OCI-M2 (cell line): ENCODE results near the gene RGS6.

ENCODE experiments used
- DNase-seq: peaks from one replicate; lab custom pipeline; 2025; ENCODE audit not compliant: unreplicated experiment; lab: John Stamatoyannopoulos, UW

RGS6 gene

DNA sequence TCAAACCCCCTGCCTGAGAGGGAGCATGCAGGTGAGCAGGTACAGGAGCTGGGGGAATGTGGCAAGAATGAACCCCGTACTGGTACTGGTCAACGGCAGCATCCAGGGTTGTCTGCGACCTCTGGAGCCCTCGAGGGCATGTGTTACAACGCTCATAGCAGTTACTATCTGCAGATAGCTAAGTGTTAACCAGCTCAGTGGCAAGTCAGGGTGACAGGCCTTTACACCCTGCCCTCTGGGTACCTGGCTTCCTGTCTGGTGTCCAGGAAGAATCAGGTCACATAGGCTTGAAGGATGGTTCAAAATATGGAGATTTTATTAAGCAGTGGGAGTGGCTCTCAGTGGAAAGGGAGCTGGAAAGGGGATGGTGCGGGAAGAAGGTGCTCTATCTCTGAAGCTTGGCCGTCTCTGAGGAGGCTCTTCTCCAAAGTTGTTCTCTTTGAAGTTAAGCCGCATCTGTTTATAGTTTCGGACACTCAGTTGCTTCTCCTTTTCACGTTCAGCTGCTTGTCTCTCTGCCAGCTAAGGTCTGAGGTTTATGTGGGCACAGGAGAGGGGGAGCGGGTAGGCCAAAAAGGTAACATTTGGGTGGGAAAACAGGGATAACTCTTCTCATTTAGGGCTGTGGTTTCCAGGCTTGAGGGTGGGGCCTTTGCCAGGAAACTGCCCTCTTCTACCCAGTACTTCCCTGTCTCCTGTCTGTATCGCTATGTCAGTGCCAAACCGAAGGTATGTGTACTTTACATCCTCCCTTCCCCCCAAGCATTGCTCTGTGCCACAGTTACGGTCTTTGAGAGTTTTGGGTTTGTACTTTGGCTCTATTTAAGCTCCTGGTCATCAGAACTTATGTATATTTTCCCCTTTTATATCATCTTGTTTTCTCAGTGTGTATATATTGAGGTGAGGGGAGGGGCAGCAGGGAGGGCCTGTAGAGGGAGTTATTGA lies 305.8 kb downstream of the RGS6 start:
- no peak for DNase-seq

DNA sequence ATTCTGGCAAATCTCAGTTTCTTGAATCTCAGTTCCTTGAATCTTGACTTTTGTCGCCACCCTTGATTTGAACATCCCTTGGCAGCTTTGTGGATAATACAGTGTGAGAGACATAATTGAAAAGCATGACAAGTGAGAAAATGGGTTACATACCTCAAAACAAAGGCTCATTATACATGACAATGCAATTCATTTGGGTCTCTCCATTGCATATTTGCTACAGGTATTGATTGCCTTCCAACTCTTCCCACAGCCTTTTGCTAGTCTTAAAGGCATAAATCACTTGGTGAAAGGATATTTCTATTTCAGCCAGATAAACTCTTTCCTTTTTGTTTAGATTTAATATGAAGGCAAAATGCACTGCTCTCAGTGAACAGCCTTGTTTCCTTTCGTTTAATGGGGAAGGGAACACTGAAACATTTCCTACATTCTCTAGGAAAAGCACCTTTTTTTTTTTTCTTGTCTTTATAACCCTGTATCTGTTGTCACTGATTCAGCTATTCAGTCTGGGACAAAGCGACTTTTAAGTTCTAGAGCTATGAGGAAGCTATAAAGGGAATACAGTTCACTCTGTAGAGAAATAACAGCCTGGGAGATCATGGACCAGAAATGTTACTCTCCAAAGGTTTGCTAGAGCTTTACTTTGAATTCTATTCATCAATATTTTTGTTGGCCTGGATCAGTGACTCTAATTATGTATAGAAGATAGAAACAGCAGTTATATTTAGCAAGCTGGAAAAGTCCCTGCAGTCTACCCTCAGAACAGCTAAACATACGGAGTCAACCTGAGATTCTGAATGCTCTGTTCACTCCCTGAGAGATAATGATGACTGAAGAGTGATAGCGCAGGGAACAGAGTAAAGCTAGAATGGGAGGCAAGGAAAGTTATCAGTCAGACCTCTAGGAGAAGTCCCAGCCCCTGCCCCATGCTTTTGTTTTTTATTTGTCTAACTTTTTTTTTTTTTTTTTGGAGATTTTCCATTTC lies 311.4 kb downstream of the RGS6 start:
- DNase-seq = no peak

DNA sequence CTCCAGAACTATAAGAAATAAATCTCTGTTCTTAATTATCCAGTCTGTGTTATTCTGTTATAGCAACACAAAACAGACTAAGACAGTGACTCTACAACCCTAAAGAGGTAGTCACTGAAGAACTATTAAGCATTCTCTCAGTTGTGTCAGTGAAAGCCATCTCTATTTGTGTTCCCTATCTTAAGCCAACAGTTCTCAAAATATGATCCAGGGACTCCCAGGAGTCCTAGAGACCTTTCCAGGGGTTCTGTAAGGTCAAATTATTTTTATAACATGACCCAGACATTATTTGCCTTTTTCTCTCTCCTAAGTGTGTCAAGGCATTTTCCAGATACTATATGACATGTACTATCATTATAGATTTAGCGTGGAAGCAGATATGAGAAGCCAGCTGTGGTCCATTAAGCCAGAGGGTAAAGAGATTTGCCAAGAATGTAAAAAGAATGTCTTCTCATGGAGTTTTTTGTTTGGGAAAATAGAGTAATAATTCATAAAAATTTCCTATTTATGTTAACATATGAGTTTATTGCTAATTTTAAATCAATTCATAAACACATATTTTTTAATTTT lies 315.8 kb downstream of the RGS6 start:
- DNase-seq = no peak

DNA sequence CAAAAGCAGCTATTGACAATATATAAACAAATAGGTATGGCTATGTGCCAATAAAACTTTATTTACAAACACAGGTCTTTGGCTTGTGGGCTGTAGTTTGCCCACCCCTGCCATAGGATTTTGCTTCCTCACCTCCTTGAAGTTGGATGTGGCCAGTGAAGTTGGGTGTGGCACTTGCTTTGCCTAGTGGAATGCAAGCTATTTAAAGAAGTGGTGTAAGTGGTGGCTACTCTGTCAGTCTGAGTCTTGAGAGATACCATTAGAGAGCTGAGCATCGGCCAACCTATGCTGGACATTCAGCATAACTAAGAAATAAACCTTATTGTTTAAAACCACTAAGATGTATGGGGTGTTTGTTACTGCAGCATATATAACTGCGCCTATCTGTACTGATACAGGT lies 321.3 kb downstream of the RGS6 start:
- DNase-seq = no peak

DNA sequence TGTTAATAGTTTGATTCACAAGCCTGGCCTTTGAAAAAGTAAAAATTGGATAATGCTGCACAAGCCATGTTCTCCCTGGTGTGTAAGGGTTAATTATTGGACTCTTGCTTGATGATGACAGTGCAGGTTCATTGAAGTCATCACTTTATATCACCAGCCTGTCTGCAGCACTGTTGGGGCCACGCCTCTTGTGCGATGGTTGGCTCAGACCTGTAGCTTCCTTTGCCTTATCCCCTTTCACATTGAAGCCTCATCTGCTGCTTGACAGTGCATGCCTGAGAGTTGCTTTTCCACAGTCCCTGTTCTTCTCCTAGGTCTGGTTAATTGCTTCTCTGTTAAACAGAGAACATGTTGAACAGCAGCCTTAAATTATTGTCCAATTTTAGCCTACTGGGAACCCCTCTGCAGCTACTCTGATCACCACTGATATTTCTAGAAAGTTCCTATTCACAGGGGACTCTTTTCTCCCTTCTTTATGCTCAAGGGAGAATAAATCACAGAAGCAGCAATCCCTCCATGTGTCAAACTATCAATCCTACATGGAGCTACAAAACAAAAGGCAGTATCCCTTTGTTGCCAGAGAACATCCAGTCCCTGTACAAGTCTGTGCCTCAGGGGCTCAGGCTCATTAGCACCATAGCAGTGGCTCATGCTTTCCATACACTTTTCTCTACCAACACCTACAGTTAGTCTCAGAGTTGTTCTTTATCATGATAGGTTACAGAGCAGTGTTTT lies 322.1 kb downstream of the RGS6 start:
- DNase-seq = no peak

DNA sequence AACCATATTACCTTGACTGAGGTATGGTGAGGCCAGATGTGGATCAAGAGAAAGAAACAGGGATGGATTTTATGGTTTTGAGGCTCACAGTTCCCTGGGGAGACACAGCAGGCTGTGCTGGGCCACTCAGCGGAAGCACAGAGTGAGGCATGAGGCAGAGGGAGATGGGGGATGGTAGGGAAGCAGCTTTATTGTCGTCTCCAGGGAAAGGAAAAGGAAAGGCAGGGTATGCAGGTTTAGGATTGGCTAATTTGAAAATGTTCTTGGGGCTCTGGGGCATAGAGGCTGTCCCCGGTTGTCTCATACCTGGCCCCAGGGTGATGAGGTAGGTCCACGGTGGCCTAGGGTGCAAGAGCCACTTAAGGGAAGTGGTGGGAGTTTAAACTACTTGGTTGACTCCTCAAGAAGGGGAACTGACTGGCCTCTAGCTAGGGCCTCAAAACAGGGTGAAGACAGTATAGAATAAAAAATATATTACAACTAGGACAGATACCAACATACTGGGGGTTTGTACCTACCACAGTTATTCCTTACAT lies 322.8 kb downstream of the RGS6 start:
- no peak for DNase-seq

DNA sequence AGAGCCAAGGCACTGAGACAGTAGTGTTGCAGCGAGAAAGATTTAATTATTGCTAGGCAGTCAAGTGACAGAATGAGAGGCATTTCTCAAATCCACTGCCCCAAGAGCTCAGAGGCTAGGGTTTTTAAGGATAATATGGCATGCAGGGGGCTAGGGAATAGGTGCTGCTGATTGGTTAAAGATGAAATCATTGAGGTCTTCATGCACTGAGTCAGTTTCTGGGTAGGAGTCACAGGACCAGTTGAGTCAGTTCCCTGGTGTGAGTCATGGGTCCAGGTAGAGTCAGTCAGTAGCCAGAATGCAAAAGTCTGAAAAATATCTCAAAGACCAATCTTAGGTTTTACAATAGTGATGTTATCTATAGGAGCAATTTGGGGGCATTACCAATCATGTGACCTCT lies 323.8 kb downstream of the RGS6 start:
- no peak for DNase-seq

DNA sequence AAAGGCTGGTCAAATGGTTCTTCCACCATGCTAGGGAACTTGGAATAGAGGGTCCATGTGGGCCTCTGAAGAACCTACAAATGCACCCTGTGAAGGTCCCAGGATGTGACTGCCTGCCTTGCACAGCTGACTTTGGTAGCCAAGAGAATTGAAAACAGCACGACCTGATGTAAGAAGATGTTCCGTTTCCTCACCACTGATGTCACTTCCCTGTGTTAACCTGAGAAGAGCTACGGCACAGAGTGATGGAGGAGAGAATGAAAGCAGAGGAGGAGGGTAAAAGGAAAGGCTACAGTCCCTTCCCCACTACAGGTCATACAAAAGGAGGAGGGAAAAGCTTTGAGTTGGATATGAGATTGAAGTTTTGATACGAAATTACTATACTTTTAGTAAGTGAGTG lies 328.8 kb downstream of the RGS6 start:
- no peak for DNase-seq

DNA sequence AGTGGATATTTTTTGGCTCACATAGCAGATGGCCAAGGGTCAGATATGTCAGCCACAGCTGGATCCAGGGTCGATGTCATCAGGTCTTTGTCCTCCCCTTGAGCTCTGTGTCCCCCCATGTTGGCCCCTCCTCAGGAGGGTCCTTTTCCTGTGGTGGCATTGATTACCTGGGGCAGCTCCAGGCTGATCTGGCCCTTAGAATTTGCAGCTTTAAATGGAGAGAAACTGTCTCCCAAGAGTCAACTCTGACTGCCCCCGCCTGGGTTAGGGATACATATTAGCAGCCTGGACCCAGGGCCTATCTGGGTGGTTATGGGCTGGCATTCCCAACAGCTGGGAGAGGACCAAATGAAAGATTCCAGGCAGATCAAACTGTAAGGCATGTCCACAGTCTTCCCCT lies 330.5 kb downstream of the RGS6 start:
- no peak for DNase-seq

DNA sequence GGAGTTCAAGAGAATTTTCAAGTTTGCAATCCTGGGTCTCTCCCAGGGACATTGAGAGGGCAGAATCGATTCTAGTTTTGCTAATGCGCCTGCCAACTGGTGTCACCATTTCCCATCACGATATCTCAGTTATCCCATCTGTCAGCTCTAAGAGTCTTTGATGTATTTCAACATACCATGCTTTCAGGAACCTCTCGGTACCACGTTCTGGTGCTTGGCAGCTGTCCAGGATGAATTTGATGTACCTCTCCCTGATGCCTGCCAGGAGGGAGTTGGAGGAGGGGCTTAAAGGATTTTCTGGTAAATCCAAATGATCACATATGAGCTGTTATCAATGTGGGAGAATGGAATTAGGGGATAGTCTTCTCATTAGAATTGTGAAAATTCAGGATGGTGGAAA lies 332.5 kb downstream of the RGS6 start:
- DNase-seq = no peak

DNA sequence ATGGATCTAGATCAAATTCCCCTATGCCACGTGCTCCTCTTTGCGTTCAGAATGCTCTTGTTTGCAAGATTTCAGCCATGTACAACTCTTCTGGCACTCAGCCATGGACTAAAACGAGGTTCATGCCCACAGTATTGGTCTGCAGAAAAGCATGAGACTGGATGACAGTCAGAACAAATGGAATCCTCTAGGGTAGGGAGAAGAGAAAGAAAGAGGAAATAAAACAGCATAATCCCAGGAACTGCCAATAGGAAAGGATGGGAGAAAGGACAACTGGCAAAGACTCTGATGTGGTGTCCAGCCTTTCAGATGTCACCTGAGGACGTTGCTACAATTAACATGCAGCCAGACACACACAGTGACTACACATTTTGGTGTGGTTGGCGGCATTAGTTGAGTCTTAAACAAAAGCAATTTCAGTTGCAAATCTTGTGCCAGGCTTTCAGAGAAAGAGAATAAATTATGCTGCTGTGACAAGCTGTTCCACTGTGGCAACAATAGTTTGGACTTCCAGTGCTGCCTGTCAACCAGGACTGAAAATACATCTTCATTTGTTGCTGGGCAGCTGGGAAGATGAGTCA lies 338.0 kb downstream of the RGS6 start:
- no peak for DNase-seq

DNA sequence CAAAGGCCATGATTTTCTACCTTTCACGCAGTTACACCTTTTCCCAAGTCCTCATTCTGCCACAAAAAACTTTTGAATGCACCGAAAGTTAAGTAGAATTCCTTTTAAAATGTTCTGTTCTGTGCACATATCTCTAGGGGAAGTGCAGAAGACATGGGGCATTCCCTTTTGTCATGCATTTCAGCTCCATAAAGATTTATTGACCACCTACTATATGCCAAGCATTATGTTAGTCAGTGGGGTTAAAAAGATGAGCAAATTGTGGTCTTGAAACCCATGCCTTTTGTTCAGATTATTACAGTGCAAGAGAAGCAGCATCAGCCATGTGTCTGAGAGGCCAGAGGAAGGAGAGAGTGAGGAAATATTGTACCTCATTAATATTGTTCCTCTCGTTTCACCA lies 338.5 kb downstream of the RGS6 start:
- no peak for DNase-seq

DNA sequence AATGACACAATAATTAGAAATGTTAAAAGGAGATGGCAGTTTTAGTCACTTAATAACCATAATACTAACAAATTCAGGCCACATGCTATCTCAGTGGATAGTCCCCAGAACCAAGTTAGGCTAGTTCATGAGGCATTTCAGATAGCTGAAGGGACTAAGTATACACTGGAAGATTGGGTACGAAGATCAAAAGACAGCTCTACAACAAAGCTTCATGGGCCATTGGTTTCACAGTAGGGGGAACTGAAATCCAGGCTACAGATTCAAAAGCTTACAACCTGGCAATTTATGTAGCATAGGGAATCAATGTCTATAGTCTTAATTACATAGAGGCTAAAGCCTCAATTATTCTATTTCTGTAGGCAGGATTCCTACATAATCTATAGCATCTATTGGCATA lies 343.0 kb downstream of the RGS6 start:
- no peak for DNase-seq

DNA sequence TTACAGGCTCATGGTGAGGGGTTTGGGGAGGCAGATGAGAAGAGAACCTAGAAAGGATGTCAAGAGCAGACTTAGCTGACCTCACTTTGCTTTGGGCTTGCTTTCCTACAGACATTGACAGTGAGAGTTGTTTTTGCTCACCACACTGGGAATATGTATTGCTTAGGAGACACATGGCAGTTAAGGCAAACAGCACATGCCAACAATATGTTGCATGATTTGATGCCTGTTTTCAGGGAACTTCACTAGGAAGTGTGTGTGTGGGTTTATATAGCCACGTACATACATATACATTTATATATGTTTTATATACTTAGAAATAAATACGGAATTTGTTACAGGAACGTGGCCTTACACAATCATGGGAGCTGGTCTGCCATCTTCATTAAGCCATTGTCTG lies 346.1 kb downstream of the RGS6 start:
- no peak for DNase-seq

DNA sequence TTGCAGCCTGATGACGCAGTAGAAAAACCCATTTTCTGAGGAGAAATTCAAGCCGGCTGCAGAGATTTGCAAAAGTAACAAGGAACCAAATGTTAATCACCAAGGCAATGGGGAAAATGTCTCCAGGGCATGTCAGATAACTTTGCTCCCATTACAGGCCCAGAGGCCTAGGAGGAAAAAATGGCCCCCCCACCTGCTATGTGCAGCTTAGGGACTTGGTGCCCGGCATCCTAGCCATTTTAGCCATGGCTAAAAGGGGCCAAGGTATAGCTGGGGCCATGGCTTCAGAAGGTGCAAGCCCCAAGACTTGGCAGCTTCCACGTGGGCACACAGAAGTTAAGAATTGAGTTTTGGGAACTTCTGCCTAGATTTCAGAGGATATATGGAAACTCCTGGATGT lies 351.9 kb downstream of the RGS6 start:
- DNase-seq = no peak

DNA sequence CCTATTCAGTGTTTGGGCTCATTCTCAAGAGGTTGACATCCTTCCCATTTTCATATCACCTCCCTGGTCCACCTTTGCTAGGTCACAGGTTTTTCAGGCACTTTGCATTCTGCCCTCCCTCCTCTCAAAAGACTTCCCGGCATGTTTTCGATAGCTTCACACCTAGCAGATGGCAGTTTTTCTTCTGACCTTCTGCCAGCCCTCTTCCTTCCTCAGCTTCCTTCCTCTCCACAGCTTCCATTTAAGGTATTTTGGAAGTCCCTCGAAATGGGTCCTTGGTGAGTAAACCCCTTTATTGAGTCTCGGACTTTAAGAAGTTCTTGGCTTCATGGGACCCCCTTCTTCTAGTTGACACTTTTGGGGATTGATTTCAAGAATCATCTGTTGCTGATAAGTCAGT lies 358.0 kb downstream of the RGS6 start:
- DNase-seq = no peak

DNA sequence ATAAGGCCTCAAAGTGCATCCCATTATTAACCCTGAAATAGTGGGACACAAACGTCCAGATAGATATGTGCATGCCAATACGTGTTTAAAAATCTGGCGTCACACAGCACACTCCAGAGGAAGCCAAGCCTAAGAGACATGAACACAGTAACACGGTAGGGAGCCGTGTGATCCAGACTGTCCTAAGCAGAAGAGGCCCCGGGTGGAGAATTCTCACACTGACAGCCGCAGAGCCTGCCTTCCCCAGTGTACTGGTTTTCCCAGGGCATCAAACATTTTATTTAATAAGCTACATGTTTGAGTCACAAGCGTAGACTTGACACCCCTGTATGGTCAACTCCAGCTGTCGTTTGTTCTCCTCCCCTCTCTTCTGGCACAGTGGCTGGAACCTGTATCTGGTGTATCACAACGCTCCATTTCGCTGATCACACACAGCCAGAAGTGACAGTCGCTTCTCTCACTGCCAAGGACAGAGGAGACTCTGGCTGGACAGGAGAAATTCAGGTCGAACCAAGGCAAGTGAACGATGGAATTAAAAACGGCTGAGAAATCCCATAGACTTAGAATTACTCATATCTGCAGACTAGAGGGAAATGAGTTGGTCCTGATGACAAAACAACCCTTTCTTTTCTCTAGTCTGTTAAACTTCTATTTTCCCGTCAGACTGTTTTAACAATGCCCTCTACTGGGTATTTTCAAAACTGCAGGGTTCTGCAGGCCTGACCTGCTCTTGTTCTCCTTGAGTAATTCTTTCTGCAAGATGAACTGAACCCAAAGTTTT lies 359.9 kb downstream of the RGS6 start:
- peak; percentile 63 for DNase-seq

DNA sequence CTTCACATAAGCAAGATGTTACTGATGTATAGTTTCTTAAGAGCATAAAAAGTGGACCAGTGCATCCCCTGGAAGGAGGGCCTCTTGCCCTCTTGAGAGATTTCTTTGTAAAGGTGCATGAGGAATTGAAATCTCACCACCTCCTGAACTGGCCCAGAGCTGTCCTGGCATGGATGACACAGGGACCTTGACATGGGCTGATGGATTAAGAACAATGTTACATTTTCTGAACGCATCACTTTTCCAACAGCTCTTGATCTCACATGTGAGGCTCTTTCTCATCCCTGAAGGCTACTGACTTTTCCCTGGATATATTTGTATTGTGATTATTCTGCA lies 360.4 kb downstream of the RGS6 start:
- DNase-seq = no peak

DNA sequence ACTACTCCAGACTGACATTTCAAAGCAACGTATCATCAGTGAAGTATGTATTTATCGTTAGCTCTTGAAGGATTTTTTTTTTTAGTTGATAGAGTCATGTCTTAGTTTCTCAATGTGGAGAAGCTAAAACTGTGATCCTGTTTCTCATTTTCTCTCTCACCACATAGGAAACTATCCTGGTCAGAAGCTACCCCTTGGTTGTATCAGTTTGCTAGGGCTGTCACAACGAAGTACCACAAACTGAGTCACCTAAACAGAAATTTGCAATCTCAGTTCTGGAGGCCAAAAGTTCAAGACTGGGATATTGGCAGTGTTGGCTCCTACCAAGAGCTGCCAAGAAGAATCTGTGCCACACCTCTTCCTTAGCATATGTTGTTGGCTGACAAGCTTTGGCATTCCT lies 369.1 kb downstream of the RGS6 start:
- no peak for DNase-seq

DNA sequence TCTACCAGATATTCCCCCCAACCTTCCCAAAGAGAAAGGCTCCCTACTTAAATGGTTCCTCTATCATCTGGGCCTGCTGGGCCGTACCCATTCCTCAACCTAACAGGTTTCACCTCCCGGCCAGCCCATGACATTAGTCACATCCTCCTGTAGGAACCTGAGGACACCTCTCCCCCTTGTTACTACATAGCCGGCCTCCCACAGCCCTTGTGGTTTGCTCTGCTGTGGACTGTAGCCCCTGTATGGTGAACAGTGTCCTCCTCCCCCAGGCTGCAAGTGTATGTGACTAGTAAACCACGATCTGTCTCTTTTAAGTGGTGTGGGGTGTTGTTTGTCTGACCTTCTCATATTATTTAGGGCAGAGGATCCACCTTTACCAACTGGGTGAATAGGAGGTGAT lies 371.7 kb downstream of the RGS6 start:
- DNase-seq = no peak
